Uterus (tissue), 4 donors: ENCODE measurements around the gene ERFL. TPM values are rescaled to one million over a fixed set of nuclear protein-coding genes. Genes with fewer than 3 reads are reported as not detected.

Experiments used
- DNase-seq, 2 donors: peaks; one replicate each; pipeline ENCODE4 v3.0.0-alpha.2; 2019 to 2020
- H3K27ac ChIP-seq, 2 donors: fragments of 200-600 bp; sonication (generic); 1 replicate in 1 of 2; 2 replicates in 1 of 2; pipeline ENCODE4 v1.5.1; 2016 to 2018
- H3K27me3 ChIP-seq, 2 donors: fragments of 200-600 bp; sonication (generic); one replicate each; pipeline ENCODE4 v1.5.1; 2018 to 2019; ENCODE audit warnings: control low read depth in 1 of 2
- H3K36me3 ChIP-seq, 2 donors: fragments of 200-600 bp; sonication (generic); one replicate each; pipeline ENCODE4 v1.5.1; 2019; ENCODE audit warnings: control low read depth in 1 of 2
- H3K4me1 ChIP-seq, 2 donors: fragments of 200-600 bp; sonication (generic); one replicate each; pipeline ENCODE4 v1.5.1; 2018 to 2019; ENCODE audit warnings: control low read depth in 1 of 2
- H3K4me3 ChIP-seq, 2 donors: fragments of 200-600 bp; sonication (generic); 1 replicate in 1 of 2; 2 replicates in 1 of 2; pipeline ENCODE4 v1.5.1; 2018 to 2019; ENCODE audit warnings: mild to moderate bottlenecking in 1 of 2
- H3K9me3 ChIP-seq, 2 donors: fragments of 200-600 bp; sonication (generic); one replicate each; pipeline ENCODE4 v1.5.1; 2019; ENCODE audit warnings: control low read depth in 1 of 2
- CTCF ChIP-seq, 4 experiments: fragments of 200-600 bp in 2 of 4; fragments of 450-650 bp in 2 of 4; sonication (generic) in 2 of 4; IDR thresholded peaks; one replicate each; pipeline ENCODE4 v1.5.1; 2016 to 2019; ENCODE audit warnings: antibody characterized with exemption in 4 of 4, mild to moderate bottlenecking in 2 of 4, moderate library complexity in 1 of 4
- POLR2A ChIP-seq, 2 donors: fragments of 450-650 bp; IDR thresholded peaks; one replicate each; pipeline ENCODE4 v1.6.1; 2016; ENCODE audit warnings: antibody characterized with exemption in 2 of 2, mild to moderate bottlenecking in 1 of 2, moderate library complexity in 1 of 2
- intact Hi-C: fragments of 100-400 bp; cut with DNase I; formaldehyde crosslinking; loops from one replicate; pipeline ENCODE4 v1.15.1; 2023; ENCODE audit warnings: low total_unique reads
- total RNA-seq, 4 donors: library from RNA; depleted of rRNA in 3 of 4; stranded (reverse); fragments of >200 nt in 3 of 4; gene quantifications; one replicate each; pipeline versions ENCODE4 v1.1.0 to v1.2.4, GENCODE V29; 2014 to 2023
- donor health status: DM: yes; HTN: yes; CAD: no.

Gene ERFL
- total RNA-seq, 4 donors from 2014 or later = 1.7 TPM; not detected in 3

- Histone ChIP-seq H3K9me3 (no peaks in the 10 kb centered on the region), H3K4me3 (no peak overlapping the region), H3K36me3 (no peaks in the 10 kb centered on the region), H3K27ac (no peak overlapping the region), H3K4me1 (peaks cover 0 to 2% of the 10 kb centered on the region in 2 donors), H3K27me3 (peaks cover 8 to 35% of the 10 kb centered on the region in 2 donors)
- DNase-seq = peak; percentile 48 to 53
- intact Hi-C loops = no loop called here
- TF ChIP-seq POLR2A (IDR thresholded peaks at IDR 0.05) (no peak), CTCF (IDR thresholded peaks at IDR 0.05) (peak; percentile 40 to 62 (median 50))
These were observed 6.7 kb upstream of the ERFL start for GRCh38 chr19:41934849-41935374.

- intact Hi-C loops = no loop called here
- H3K27ac ChIP-seq = no peak overlapping the region
- no peak overlapping the region for H3K4me3 ChIP-seq
- DNase-seq = no peak
- TF ChIP-seq CTCF (IDR thresholded peaks at IDR 0.05) = no peak
- TF ChIP-seq POLR2A (IDR thresholded peaks at IDR 0.05) = no peak
- H3K9me3 ChIP-seq = no peaks in the 10 kb centered on the region
- H3K36me3 ChIP-seq = no peaks in the 10 kb centered on the region
- peaks cover 6 to 42% of the 10 kb centered on the region in 2 donors for H3K27me3 ChIP-seq
- no peaks in the 10 kb centered on the region for H3K4me1 ChIP-seq
These were observed 5.6 kb upstream of the ERFL start for GRCh38 chr19:41933693-41934426.

GRCh38 chr19:41932720-41933332 is 4.6 kb upstream of the ERFL start:
- no peak for TF ChIP-seq CTCF (IDR thresholded peaks at IDR 0.05)
- no peak for TF ChIP-seq POLR2A (IDR thresholded peaks at IDR 0.05)
- DNase-seq = no peak
- intact Hi-C loops = no loop called here
- no peaks in the 10 kb centered on the region for H3K36me3 ChIP-seq
- peaks cover 15 to 48% of the 10 kb centered on the region in 2 donors for H3K27me3 ChIP-seq
- peaks cover 0 to 10% of the 10 kb centered on the region in 2 donors for H3K4me1 ChIP-seq
- no peaks in the 10 kb centered on the region for H3K9me3 ChIP-seq
- no peak overlapping the region for H3K4me3 ChIP-seq
- no peak overlapping the region for H3K27ac ChIP-seq

- no peak overlapping the region for H3K4me3 ChIP-seq
- no peaks in the 10 kb centered on the region for H3K9me3 ChIP-seq
- no peaks in the 10 kb centered on the region for H3K36me3 ChIP-seq
- TF ChIP-seq POLR2A (IDR thresholded peaks at IDR 0.05) (no peak), CTCF (IDR thresholded peaks at IDR 0.05) (no peak)
- H3K27ac ChIP-seq = no peak overlapping the region
- H3K4me1 ChIP-seq = peaks cover 0 to 11% of the 10 kb centered on the region in 2 donors
- intact Hi-C loops = no loop called here
- H3K27me3 ChIP-seq = peaks cover 19 to 52% of the 10 kb centered on the region in 2 donors
- DNase-seq = no peak
These were observed 4.0 kb upstream of the ERFL start for GRCh38 chr19:41932259-41932719.
